Brain pericyte (primary cell): ENCODE results near the gene LARP4B.
"Not testable (repeated sequence)": the region's sequence is repeated elsewhere in the genome, so short reads cannot be mapped to it uniquely, and the experiment has no call there.

ENCODE experiments used
- DNase-seq: peaks from one replicate; pipeline ENCODE4 v3.0.0-alpha.2; 2012; ENCODE audit warnings: low read depth, low spot score

Gene LARP4B

DNA sequence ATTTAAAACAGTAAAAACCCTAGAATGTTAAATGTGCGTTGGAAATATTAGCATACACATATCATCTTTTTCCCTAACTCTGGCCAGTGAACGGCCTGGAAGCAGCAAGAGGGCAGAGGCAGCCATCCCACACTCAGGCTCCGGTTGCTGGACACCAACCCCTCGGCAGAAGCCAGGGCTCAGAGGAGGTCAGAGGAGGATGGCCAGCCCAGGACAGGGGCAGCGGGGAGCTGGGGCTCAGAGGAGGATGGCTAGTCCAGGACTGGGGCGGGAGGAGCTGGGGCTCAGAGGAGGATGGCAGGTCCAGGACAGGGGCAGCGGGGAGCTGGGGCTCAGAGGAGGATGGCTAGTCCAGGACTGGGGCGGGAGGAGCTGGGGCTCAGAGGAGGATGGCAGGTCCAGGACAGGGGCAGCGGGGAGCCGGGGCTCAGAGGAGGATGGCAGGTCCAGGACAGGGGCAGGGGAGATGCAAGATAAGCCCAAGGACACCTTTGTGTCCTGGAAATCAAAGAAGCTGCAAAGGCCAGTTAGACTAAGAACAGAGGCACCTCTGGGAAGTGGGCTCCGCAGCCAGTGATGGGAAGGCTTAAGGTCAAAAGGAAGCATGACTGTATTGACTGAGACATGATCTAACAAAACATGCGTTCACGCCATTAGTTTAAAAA, 161.3 kb downstream of the LARP4B start:
- DNase-seq = not testable (repeated sequence)

DNA sequence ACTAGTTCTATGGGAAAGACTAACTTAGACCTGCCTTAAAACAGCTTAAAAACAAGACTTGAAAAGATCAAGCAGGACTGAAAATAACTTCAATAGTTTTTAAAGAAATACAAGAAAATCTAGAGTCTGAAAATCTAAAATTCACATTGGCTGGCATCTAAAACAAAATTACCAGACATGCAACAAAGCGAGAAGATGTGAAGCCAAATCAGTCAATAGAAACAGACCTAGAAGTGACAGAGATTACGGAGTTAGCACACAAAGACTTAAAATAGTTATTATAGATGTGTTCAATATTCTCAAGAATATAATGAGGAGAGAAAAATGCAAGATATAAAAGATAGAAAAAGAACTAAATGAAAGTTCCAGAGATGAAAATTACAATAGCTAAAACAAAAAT, 163.7 kb downstream of the LARP4B start:
- no peak for DNase-seq

DNA sequence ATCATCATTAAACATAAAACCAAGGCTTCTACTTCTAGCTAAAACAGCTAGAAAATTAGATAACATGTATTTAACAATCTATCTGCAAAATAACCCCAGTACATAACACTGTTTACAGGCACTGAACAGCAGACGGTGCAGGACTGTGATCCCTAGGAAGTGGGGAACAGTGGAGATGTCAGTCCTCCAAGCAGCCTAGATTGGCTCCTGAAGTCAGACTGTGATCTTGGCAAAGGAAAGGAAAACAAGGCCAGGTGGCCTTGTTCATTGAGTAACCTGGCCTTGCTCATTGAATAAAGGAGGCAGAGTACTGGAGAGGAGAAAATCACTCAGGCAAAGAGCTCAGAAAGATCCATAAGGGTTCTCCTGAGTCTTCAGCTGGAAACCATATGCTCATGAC, 164.3 kb downstream of the LARP4B start:
- DNase-seq = no peak

DNA sequence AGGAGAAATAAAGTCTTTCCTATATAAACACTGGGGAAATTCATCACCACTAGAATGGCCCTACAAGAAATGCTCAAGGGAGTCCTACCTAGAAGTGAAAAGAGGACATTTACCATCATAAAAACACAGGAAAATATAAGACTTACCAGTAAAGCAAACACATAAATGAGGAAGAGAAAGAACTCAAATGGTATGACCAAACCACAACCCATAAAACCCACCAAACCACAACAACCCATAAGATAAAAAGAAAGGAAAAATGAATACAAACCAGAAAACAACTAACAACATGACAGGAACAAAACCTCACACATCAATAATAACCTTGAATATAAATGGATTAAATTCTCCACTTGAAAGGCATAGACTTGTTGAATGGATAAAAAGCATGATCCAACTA, 170.1 kb downstream of the LARP4B start:
- DNase-seq = no peak

DNA sequence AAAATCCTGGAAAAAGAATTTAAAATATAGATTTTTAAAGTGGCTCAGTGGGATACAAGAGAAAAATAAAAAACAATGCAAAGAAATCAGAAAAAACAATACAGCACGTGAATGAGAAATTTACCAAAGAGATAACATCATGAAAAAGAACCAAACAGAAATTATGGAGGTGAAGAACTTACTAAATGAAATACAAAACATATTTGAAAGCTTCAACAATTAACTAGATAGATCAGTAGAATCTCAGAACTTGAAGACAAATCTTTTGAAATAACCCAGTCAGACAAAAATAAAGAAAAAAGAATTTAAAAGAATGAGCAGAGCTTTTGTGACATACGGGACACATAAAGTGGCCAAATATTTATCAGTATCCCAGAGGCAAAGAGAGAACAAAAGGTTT, 170.9 kb downstream of the LARP4B start:
- DNase-seq = no peak

DNA sequence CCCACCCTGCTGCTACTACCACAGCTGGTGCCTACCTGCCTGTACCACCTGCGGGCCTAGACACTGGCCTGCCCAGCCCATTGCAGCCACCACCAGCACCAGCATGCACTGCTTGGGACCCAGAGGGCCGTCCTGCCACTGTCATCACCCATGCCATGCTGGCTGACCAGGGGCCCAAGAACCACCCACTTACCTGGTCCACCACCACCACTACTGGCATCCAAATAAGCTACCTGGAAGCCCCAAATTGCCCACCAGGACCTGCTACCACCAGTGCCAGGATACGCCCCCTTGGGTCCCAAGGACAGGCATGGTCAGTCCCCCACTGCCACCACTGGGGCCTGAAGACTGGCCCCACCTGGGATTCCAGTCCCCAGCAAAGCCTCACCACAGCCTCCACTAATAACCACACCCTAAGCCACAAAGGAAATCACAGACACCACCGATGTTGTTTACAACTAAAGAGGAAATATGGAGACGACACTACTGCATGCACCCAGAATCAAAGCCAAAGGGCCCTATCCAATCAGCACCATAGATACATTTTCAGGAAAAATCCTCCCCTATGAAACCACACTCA, 171.5 kb downstream of the LARP4B start:
- DNase-seq = no peak
